ENCODE data around the gene ZFP62. TPM values are rescaled to one million over a fixed set of nuclear protein-coding genes. Genes with fewer than 3 reads are reported as not detected.

Gene ZFP62
- total and polyA plus RNA-seq, 2 donors, result 41.1 to 48.6 TPM

DNA sequence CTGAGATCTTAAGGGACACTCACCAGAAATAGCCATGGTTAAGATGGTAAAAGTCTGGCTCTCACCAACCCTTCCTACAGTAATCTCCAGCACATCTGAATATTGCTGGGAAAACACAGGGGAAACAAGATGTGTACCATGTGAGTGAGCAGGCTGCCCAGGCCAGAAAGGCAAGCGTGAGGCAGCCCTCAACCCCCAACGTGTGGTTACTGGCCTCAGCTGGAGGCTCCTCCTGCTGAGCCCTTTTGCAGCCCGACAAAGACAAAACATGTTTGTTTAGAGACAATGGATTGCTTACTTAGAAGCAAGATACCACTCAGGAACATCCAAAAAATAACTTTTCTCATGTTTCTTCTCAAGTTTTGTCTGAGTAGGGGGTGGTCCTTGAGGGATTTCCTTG is 16.6 kb downstream of the ZFP62 start:
- WGBS, result 90% methylated on average over 3 of the region's 3 CpGs
- no peak overlapping the region for H3K27ac ChIP-seq (ENCODE audit: low read depth in 1 of 2, low read length in 1 of 2)
- no peaks in the 10 kb centered on the region for H3K27me3 ChIP-seq (ENCODE audit: control insufficient read depth in 2 of 2, insufficient read depth in 1 of 2, low read length in 1 of 2)
- no peak overlapping the region for H3K4me3 ChIP-seq (ENCODE audit: low read length in 2 of 2)
- no peaks in the 10 kb centered on the region for H3K9me3 ChIP-seq (ENCODE audit: control insufficient read depth in 2 of 2, insufficient read depth in 1 of 2, low read length in 1 of 2)
- peaks cover 27 to 28% of the 10 kb centered on the region in 2 donors for H3K36me3 ChIP-seq (ENCODE audit: control insufficient read depth in 2 of 2, insufficient read depth in 2 of 2, low read length in 1 of 2)
- DNase-seq (ENCODE audit: low read depth in 6 of 9, low spot score in 9 of 9), result no peak
- no peaks in the 10 kb centered on the region for H3K4me1 ChIP-seq (ENCODE audit: control insufficient read depth in 2 of 2, insufficient read depth in 2 of 2, low read length in 2 of 2)

DNA sequence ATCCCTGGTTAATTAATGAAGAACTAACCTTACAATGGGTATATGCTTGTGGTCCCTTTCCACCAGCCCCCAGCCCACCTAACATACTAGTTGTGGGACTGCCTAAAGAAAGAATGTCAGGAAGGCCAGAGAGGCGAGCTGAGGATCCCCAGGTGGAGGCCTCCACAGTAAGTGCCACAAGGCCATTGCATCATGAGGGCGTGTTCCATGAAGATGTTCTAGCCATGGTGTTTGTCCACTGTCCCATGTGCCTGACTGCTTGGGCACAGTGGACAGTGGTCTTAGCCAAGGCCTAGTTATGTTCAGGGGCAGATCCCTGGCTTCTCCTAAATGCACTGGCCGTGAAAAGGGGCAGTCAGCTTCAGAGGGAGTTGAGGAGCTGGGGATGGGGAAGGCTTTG is 21.1 kb downstream of the ZFP62 start:
- Histone ChIP-seq H3K4me1 (ENCODE audit: control insufficient read depth in 2 of 2, insufficient read depth in 2 of 2, low read length in 2 of 2) (no peaks in the 10 kb centered on the region), H3K27ac (ENCODE audit: low read depth in 1 of 2, low read length in 1 of 2) (no peak overlapping the region), H3K9me3 (ENCODE audit: control insufficient read depth in 2 of 2, insufficient read depth in 1 of 2, low read length in 1 of 2) (no peaks in the 10 kb centered on the region), H3K4me3 (ENCODE audit: low read length in 2 of 2) (no peak overlapping the region), H3K27me3 (ENCODE audit: control insufficient read depth in 2 of 2, insufficient read depth in 1 of 2, low read length in 1 of 2) (no peaks in the 10 kb centered on the region), H3K36me3 (ENCODE audit: control insufficient read depth in 2 of 2, insufficient read depth in 2 of 2, low read length in 1 of 2) (peaks cover 12 to 21% of the 10 kb centered on the region in 2 donors)
- WGBS, result 95% methylated on average over 3 of the region's 3 CpGs
- no peak for DNase-seq (ENCODE audit: low read depth in 6 of 9, low spot score in 9 of 9)

DNA sequence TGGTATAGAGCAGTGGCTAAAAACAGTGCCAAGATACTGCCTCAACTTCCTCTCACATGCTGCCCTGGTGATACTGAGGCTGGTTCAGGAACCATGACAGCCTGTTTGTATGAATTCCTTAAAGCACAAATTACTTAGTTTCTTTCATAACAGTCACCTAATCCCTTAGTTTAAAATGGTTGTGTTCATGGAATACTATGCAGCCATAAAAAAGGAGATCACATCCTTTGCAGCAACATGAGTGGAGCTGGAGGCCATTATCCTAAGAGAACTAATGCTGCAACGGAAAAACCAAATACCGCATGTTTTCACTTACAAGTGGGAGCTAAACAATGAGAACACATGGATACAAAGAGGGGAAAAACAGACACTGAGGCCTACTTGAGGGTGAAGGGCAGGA is 21.8 kb downstream of the ZFP62 start:
- no peaks in the 10 kb centered on the region for H3K4me1 ChIP-seq (ENCODE audit: control insufficient read depth in 2 of 2, insufficient read depth in 2 of 2, low read length in 2 of 2)
- no peak overlapping the region for H3K4me3 ChIP-seq (ENCODE audit: low read length in 2 of 2)
- no peak overlapping the region for H3K27ac ChIP-seq (ENCODE audit: low read depth in 1 of 2, low read length in 1 of 2)
- no peaks in the 10 kb centered on the region for H3K27me3 ChIP-seq (ENCODE audit: control insufficient read depth in 2 of 2, insufficient read depth in 1 of 2, low read length in 1 of 2)
- WGBS, result over 99% methylated on average over 2 of the region's 2 CpGs
- no peak for DNase-seq (ENCODE audit: low read depth in 6 of 9, low spot score in 9 of 9)
- H3K36me3 ChIP-seq (ENCODE audit: control insufficient read depth in 2 of 2, insufficient read depth in 2 of 2, low read length in 1 of 2), result peaks cover 15 to 28% of the 10 kb centered on the region in 2 donors
- no peaks in the 10 kb centered on the region for H3K9me3 ChIP-seq (ENCODE audit: control insufficient read depth in 2 of 2, insufficient read depth in 1 of 2, low read length in 1 of 2)

DNA sequence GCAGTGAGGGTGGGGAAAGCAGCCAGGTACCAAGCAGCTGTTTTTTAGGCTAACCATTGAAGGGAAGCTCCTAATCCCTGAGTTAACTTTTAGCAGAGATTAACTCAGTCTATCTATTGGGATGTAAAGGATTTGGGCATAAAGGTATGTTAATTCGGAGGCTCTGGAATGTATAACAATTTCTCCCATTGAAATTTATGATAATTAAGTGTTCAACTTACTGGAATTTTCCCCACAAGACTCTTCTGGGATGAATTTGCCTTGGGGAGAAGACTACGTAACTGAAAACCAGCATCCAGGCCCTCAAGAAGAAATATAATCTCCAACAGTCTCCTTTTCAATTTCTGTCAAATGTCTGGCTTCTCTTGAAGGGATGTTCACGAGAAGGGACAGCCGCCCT is 23.6 kb downstream of the ZFP62 start:
- 98% methylated on average over 4 of the region's 4 CpGs for WGBS
- H3K4me1 ChIP-seq (ENCODE audit: control insufficient read depth in 2 of 2, insufficient read depth in 2 of 2, low read length in 2 of 2), result peaks cover 5 to 10% of the 10 kb centered on the region in 2 donors
- no peaks in the 10 kb centered on the region for H3K27me3 ChIP-seq (ENCODE audit: control insufficient read depth in 2 of 2, insufficient read depth in 1 of 2, low read length in 1 of 2)
- no peak overlapping the region for H3K27ac ChIP-seq (ENCODE audit: low read depth in 1 of 2, low read length in 1 of 2)
- H3K4me3 ChIP-seq (ENCODE audit: low read length in 2 of 2), result no peak overlapping the region
- H3K9me3 ChIP-seq (ENCODE audit: control insufficient read depth in 2 of 2, insufficient read depth in 1 of 2, low read length in 1 of 2), result no peaks in the 10 kb centered on the region
- DNase-seq (ENCODE audit: low read depth in 6 of 9, low spot score in 9 of 9), result no peak
- H3K36me3 ChIP-seq (ENCODE audit: control insufficient read depth in 2 of 2, insufficient read depth in 2 of 2, low read length in 1 of 2), result peaks cover 16 to 28% of the 10 kb centered on the region in 2 donors

DNA sequence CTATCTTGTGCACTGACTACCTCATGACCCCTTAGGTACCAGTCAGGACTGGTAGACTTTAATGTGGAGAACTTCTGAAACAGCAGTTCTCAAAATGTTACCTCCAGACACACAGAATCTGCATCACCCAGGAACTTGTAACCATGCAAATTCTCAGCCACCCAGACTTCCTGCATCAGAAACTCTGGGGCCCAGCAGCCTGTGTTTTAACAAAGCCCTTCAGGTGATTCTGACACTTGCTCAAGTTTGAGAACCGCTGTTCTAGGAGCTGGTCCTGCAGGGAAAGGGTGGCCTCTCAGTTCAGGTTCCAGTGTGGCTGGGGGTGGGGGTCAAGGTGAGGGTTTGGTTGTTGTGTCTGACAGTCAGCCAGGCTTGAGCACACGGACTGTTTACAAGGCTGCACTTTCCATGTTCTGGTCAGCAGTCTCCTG is 28.4 kb downstream of the ZFP62 start:
- Histone ChIP-seq H3K9me3 (ENCODE audit: control insufficient read depth in 2 of 2, insufficient read depth in 1 of 2, low read length in 1 of 2) (peaks cover 0 to 21% of the 10 kb centered on the region in 2 donors), H3K27me3 (ENCODE audit: control insufficient read depth in 2 of 2, insufficient read depth in 1 of 2, low read length in 1 of 2) (no peaks in the 10 kb centered on the region), H3K4me3 (ENCODE audit: low read length in 2 of 2) (peak overlapping the region; percentile 74 to 87), H3K27ac (ENCODE audit: low read depth in 1 of 2, low read length in 1 of 2) (peak overlapping the region; percentile 88 to 94), H3K4me1 (ENCODE audit: control insufficient read depth in 2 of 2, insufficient read depth in 2 of 2, low read length in 2 of 2) (peaks cover 17 to 33% of the 10 kb centered on the region in 2 donors), H3K36me3 (ENCODE audit: control insufficient read depth in 2 of 2, insufficient read depth in 2 of 2, low read length in 1 of 2) (peaks cover 20 to 34% of the 10 kb centered on the region in 2 donors)
- DNase-seq (ENCODE audit: low read depth in 6 of 9, low spot score in 9 of 9), result peak in 4 of 9 donors; percentile 35 to 81 (median 58)
- WGBS, result 85% methylated on average over 2 of the region's 2 CpGs

DNA sequence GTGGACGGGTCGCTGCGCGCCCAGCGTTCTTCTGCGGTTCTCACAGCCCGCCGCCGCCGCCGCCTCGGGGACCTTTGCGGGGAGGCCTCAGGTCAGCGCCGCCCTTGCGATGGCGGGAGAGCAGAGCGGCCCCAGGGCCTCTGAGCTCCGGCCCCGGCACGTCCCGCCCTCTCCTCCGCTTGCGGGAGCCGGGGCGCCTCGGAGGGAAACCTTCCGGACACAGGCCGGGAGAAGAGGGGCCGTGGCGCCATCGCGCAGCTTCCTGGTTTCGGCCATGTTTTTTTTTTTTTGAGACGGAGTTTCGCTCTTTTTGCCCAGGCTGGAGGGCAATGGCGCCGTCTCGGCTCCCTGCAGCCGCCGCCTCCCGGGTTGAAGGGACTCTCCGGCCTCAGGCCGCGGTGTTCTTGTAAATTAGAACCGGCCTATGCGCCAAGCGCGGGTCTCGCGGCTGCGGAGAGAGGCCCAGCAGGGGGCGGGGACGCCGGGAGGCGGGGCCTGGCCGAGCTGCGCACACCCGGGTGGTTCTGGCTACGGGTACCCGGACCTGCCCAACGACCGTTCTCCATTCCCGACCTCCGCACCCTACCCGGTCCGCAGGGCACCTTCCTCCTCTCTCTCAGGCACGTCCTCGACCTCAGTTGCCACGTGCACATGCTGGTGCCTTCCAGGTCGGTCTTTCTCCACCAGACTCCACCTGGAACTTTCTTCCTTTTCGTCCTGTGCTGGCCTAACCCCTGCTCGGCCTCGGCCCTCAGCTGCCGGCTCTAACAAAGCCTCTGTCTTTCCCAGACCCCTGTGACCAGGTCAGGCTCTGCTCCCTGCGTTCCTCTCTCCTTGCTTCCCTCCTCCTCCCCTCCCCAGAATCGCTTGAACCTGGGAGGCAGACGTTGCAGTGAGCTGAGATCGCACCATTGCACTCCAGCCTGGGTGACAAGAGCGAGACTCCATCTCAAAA is 29.7 kb downstream of the ZFP62 start:
- H3K9me3 ChIP-seq (ENCODE audit: control insufficient read depth in 2 of 2, insufficient read depth in 1 of 2, low read length in 1 of 2), result peaks cover 0 to 21% of the 10 kb centered on the region in 2 donors
- 2% methylated on average over 80 of the region's 80 CpGs for WGBS
- peaks cover 17 to 33% of the 10 kb centered on the region in 2 donors for H3K4me1 ChIP-seq (ENCODE audit: control insufficient read depth in 2 of 2, insufficient read depth in 2 of 2, low read length in 2 of 2)
- peaks cover 20 to 26% of the 10 kb centered on the region in 2 donors for H3K36me3 ChIP-seq (ENCODE audit: control insufficient read depth in 2 of 2, insufficient read depth in 2 of 2, low read length in 1 of 2)
- peak overlapping the region; percentile 74 to 87 for H3K4me3 ChIP-seq (ENCODE audit: low read length in 2 of 2)
- H3K27me3 ChIP-seq (ENCODE audit: control insufficient read depth in 2 of 2, insufficient read depth in 1 of 2, low read length in 1 of 2), result no peaks in the 10 kb centered on the region
- peak in 6 of 9 donors; percentile 62 to 84 (median 66) for DNase-seq (ENCODE audit: low read depth in 6 of 9, low spot score in 9 of 9)
- peak overlapping the region; percentile 90 to 94 for H3K27ac ChIP-seq (ENCODE audit: low read depth in 1 of 2, low read length in 1 of 2)

DNA sequence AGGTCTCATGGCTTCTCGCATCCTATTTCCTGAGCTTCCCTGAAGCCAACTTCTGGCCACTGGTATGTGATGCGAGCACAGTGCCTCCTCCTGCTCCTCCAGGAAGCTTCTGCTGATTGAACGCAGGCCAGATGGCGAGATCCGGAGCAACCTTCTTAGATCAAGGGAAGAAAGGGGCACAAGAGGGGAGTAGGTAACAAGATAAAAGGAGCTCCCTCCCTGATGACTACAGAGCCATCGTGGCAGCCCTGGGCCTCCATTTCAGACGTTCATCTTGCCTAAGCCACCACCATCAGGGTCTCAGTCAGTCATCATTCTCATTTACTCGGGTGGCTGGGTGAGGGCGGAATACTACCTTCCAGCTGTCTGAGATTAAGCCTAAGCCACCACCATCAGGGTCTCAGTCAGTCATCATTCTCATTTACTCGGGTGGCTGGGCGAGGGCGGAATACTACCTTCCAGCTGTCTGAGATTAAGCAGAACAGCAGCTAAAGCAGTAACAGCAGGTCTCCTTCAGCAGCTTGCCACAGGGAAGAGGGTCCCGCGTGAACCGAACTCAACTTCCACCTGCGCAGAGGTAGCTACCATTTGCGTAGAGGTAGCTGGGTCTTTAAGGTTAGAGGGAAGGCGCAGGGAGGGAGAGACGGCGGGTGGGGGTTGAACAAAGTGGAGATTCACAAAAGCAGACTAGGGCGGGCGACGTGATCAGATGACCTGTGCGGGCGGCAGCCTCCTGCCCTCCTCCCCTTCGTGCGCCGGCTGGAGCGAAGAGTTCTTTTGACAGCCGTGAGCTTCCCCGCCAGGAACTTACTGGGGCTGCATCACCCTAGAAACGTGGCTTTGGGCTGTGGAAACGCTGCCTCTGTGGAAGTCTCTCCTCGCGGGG is 30.6 kb downstream of the ZFP62 start:
- H3K4me1 ChIP-seq (ENCODE audit: control insufficient read depth in 2 of 2, insufficient read depth in 2 of 2, low read length in 2 of 2), result peaks cover 17 to 33% of the 10 kb centered on the region in 2 donors

DNA sequence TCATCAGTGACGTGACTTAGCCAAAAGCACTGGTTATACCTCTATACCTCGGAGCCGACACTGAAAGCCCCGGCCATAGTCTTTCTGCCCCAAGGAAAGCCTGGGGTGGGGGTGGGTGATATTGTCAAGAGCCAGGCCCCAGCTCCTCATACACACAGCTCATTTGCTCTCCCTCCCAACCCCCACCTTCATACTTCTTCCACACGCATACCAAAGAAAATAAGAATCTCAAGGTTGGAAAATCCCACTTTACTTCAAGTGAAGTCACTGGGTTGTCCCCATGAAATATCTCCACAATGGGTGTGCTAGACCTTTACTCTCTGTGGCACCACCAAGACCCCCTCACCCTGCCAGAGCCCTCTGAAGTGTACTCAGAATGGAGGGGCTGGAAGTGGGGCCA is 31.4 kb downstream of the ZFP62 start:
- Histone ChIP-seq H3K36me3 (ENCODE audit: control insufficient read depth in 2 of 2, insufficient read depth in 2 of 2, low read length in 1 of 2) (peaks cover 10 to 12% of the 10 kb centered on the region in 2 donors), H3K9me3 (ENCODE audit: control insufficient read depth in 2 of 2, insufficient read depth in 1 of 2, low read length in 1 of 2) (peaks cover 0 to 26% of the 10 kb centered on the region in 2 donors), H3K4me1 (ENCODE audit: control insufficient read depth in 2 of 2, insufficient read depth in 2 of 2, low read length in 2 of 2) (peaks cover 18 to 41% of the 10 kb centered on the region in 2 donors), H3K4me3 (ENCODE audit: low read length in 2 of 2) (peak overlapping the region in 1 of 2 donors; percentile 74), H3K27ac (ENCODE audit: low read depth in 1 of 2, low read length in 1 of 2) (peak overlapping the region; percentile 43 to 90), H3K27me3 (ENCODE audit: control insufficient read depth in 2 of 2, insufficient read depth in 1 of 2, low read length in 1 of 2) (no peaks in the 10 kb centered on the region)
- DNase-seq (ENCODE audit: low read depth in 6 of 9, low spot score in 9 of 9), result no peak
- WGBS, result 99% methylated on average over 5 of the region's 5 CpGs

More for the DNA sequence above, 30.6 kb downstream of the ZFP62 start:
- Histone ChIP-seq H3K27me3 (ENCODE audit: control insufficient read depth in 2 of 2, insufficient read depth in 1 of 2, low read length in 1 of 2) (no peaks in the 10 kb centered on the region), H3K36me3 (ENCODE audit: control insufficient read depth in 2 of 2, insufficient read depth in 2 of 2, low read length in 1 of 2) (peaks cover 13 to 20% of the 10 kb centered on the region in 2 donors), H3K4me3 (ENCODE audit: low read length in 2 of 2) (peak overlapping the region; percentile 74 to 87), H3K9me3 (ENCODE audit: control insufficient read depth in 2 of 2, insufficient read depth in 1 of 2, low read length in 1 of 2) (peaks cover 0 to 24% of the 10 kb centered on the region in 2 donors), H3K27ac (ENCODE audit: low read depth in 1 of 2, low read length in 1 of 2) (peak overlapping the region; percentile 90 to 94)
- WGBS, result 22% methylated on average over 35 of the region's 35 CpGs
- DNase-seq (ENCODE audit: low read depth in 6 of 9, low spot score in 9 of 9), result peak in 4 of 9 donors; percentile 47 to 78 (median 50)

Data from thymus (tissue), 11 donors.